Psoas muscle (tissue), 8 donors: ENCODE results near the gene RGS14. TPM values are rescaled to one million over a fixed set of nuclear protein-coding genes. Genes with fewer than 3 reads are reported as not detected.
A peak's percentile ranks its signal among the peaks of the same experiment; 100 is the strongest.

Source experiments
- ATAC-seq, 4 donors: fragments of 200-7000 bp; cut with Tn5 transposase; one replicate each; pipeline ENCODE4 v1.9.1; 2020; ENCODE audit warnings: moderate library complexity in 3 of 4, mild to moderate bottlenecking in 2 of 4
- DNase-seq, 2 donors: peaks; one replicate each; pipeline ENCODE4 v3.0.0-alpha.2; 2020
- H3K27ac ChIP-seq: fragments of 200-600 bp; one replicate; pipeline ENCODE4 v1.8.0; 2022
- H3K27me3 ChIP-seq, 3 donors: fragments of 200-600 bp in 1 of 3; one replicate each; pipeline versions ENCODE4 v1.6.1 to v1.8.0; 2013 to 2022; ENCODE audit warnings: low read length in 2 of 3, mild to moderate bottlenecking in 2 of 3, moderate library complexity in 1 of 3; ENCODE audit not compliant: insufficient read depth in 3 of 3
- H3K36me3 ChIP-seq, 2 donors: fragments of 200-600 bp in 1 of 2; one replicate each; pipeline versions ENCODE4 v1.6.1 to v1.8.0; 2013 to 2022; ENCODE audit warnings: low read depth in 1 of 2, mild to moderate bottlenecking in 1 of 2, moderate library complexity in 1 of 2; ENCODE audit not compliant: insufficient read depth in 1 of 2
- H3K4me1 ChIP-seq: fragments of 200-600 bp; one replicate; pipeline ENCODE4 v1.8.0; 2022
- H3K4me3 ChIP-seq: fragments of 200-600 bp; one replicate; pipeline ENCODE4 v1.8.0; 2022; ENCODE audit warnings: mild to moderate bottlenecking
- H3K9me3 ChIP-seq: fragments of 200-600 bp; one replicate; pipeline ENCODE4 v1.8.0; 2022
- WGBS, 3 donors: extraction: QIAGEN DNeasy Blood & Tissue Kit; methylation state at CpG; one replicate each; pipeline versions ENCODE4 v1.1.6 to v1.1.7; 2013; 5-methylcytosine and 5-hydroxymethylcytosine counted together
- intact Hi-C, 2 donors: fragments of 100-400 bp; cut with DNase I; formaldehyde crosslinking; loops; one replicate each; pipeline versions ENCODE4 v1.11.0 to v1.14.2; 2022
- polyA plus RNA-seq, 3 donors: library from polyadenylated mRNA; stranded (reverse); fragments of 200-250 nt; gene quantifications; one replicate each; pipeline ENCODE4 v1.2.3, GENCODE V29; 2013
- total RNA-seq, 4 donors: library from RNA; stranded (reverse); fragmentation: NEBNext Ultra II Directional in 2 of 4; extraction: Animal tissue kit (Norgen Biotek cat#: 25700) in 2 of 4; gene quantifications; one replicate each; pipeline versions ENCODE4 v1.2.1 to v1.2.4, GENCODE V29; 2021 to 2023
- TF ChIP-seq, protein P1 (sequence below): fragments of 200-600 bp; IDR thresholded peaks from one replicate; pipeline ENCODE4 v1.8.0; 2022; ENCODE audit warnings: antibody characterized with exemption
- donor health status: healthy with polysubstance abuse.
- donor health status: DM: no; HTN: no; CAD: no; lungs with moderate emphysema.
- donor health status: Bipolar disorder and iron deficiency.
- donor health status: healthy.
- donor health status: DM: yes; HTN: yes; CAD: no.
- donor health status: DM: no; HTN: no; CAD: no.
- donor health status: DM: no; HTN: no; CAD: no.
- donor health status: DM: yes; HTN: yes; CAD: no.

Gene RGS14
- total and polyA plus RNA-seq, 7 donors: 3.6 to 23.2 (median 10.0) TPM

GRCh38 chr5:177397875-177398390 lies 40.2 kb downstream of the RGS14 start:
- 84 to 89% (median 85%) methylated on average over 16 of the region's 16 CpGs for WGBS, 3 donors
- ATAC-seq (no peak), DNase-seq (no peak)

DNA sequence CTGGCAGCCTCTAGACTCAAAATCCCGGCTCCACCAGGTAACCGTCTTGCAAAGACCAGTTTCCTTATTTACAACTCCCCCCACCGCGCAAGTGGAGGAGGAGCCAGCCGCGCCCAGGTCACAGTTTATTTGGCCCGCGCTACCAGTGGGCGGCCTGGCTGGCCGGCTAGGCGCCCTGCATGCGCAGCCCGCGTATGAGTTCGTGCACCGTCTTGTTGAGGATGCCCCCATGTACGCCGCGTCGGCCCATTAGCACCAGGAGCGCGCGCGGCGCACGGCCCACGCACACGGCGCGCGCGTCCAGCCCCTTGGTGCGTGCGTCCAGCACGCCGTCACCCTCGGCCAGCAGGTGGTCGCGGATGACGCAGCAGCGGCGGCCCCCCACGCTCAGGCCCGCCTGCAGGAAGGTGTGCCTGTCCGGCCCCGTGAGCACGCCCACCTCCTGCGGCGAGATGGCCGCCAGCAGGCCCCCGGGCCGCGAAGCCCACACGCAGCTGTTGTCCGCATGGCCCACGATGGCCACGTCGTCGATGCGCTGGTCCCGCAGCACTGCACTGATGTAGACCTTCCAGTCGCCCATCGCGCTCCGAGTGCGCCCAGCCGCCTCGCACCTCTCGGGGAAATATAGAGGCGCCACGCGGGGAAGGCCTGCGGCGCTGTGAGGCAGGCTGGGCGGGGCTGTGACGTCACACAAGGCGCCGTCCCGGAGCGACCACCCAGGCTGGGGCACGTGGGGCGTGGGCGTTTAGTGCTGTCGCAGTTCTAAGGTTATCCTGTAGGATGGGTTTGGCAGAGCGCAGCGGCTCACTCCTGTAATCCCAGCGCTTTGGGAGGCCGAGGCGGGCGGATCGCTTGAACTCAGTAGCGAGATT lies 42.5 kb downstream of the RGS14 start, which contains the start of gene PFN3:
TSS of gene PFN3 (minus strand) at position 665 of the 872 bp plus-strand sequence. CDS start at position 580, 85 bp downstream.
- no peaks in the 10 kb centered on the region for H3K36me3 ChIP-seq
- 10 to 12% (median 11%) methylated on average over 72 to 92 of the region's 92 CpGs for WGBS, 3 donors
- H3K4me3 ChIP-seq: no peak within 1 kb of the TSS
- H3K27me3 ChIP-seq: peaks cover 0 to 72% (median 36%) of the 10 kb centered on the region in 3 donors
- peaks cover 14% of the 10 kb centered on the region for H3K4me1 ChIP-seq
- TF ChIP-seq, protein P1, sequence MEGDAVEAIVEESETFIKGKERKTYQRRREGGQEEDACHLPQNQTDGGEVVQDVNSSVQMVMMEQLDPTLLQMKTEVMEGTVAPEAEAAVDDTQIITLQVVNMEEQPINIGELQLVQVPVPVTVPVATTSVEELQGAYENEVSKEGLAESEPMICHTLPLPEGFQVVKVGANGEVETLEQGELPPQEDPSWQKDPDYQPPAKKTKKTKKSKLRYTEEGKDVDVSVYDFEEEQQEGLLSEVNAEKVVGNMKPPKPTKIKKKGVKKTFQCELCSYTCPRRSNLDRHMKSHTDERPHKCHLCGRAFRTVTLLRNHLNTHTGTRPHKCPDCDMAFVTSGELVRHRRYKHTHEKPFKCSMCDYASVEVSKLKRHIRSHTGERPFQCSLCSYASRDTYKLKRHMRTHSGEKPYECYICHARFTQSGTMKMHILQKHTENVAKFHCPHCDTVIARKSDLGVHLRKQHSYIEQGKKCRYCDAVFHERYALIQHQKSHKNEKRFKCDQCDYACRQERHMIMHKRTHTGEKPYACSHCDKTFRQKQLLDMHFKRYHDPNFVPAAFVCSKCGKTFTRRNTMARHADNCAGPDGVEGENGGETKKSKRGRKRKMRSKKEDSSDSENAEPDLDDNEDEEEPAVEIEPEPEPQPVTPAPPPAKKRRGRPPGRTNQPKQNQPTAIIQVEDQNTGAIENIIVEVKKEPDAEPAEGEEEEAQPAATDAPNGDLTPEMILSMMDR: no peak
- no peaks in the 10 kb centered on the region for H3K9me3 ChIP-seq
- DNase-seq (no peak), ATAC-seq (no peak)
- intact Hi-C loops: no loop called here
- H3K27ac ChIP-seq: no peak within 1 kb of the TSS

More at GRCh38 chr5:177397875-177398390, 40.2 kb downstream of the RGS14 start:
- Histone ChIP-seq H3K27me3 (peaks cover 0 to 54% (median 27%) of the 10 kb centered on the region in 3 donors), H3K4me1 (peaks cover 1% of the 10 kb centered on the region), H3K9me3 (no peaks in the 10 kb centered on the region), H3K36me3 (no peaks in the 10 kb centered on the region), H3K27ac (no peak overlapping the region), H3K4me3 (no peak overlapping the region)
- TF ChIP-seq, protein P1: no peak
- intact Hi-C loops: no loop called here

DNA sequence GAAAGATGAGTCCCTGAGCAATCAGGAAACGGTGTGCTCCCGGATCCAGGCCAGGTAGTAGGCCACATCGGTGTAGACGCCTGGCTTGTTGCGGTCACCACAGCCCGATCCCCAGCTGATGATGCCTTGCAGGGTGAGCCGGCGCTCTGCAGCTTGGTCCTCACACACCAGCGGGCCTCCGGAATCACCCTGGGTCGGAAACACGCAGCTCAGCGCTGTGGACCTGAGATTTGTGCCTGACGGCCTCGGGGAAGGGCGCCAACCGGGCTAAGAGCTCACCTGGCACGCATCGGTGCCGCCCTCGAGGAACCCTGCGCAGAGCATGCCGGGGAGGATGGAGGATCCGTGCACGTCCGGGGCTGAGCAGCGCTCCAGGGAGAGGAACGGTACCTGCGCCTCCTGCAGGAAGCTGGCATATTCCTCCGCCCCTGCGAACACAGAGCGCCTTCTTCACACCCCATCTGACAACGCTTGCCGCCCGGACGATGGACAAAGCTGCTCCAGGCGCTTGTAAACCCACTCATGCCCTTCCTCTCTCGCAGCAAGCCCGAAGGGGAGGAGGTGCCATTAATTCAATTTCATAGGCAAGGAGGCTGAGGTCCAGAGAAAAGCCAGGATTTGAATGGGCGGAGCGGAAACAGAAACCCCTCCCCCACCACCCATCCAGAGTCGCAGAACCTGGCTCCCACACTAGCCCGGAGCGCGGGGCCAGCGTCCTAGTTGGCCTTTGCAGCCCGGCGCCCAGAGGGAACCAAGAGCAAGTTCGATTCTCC lies 44.7 kb downstream of the RGS14 start:
- DNase-seq: peak in 1 of 2 donors; percentile 30
- peaks cover 0 to 73% (median 35%) of the 10 kb centered on the region in 3 donors for H3K27me3 ChIP-seq
- no peaks in the 10 kb centered on the region for H3K36me3 ChIP-seq
- H3K4me1 ChIP-seq: peaks cover 14% of the 10 kb centered on the region
- no peak overlapping the region for H3K27ac ChIP-seq
- WGBS, 3 donors: 4 to 6% (median 6%) methylated on average over 47 to 49 of the region's 49 CpGs
- H3K9me3 ChIP-seq: no peaks in the 10 kb centered on the region
- ATAC-seq: peak; percentile 24 to 50 (median 31)
- H3K4me3 ChIP-seq: peak overlapping the region; percentile 22
- intact Hi-C loops: no loop called here
- TF ChIP-seq, protein P1: no peak

- Histone ChIP-seq H3K4me3 (peak overlapping the region; percentile 60), H3K4me1 (peaks cover 14% of the 10 kb centered on the region), H3K9me3 (no peaks in the 10 kb centered on the region), H3K27me3 (peaks cover 0 to 66% (median 35%) of the 10 kb centered on the region in 3 donors), H3K27ac (no peak overlapping the region), H3K36me3 (no peaks in the 10 kb centered on the region)
- WGBS, 3 donors: 1 to 3% (median 1%) methylated on average over 50 to 61 of the region's 61 CpGs
- intact Hi-C loops: no loop called here
- ATAC-seq (peak in 1 of 4 donors; percentile 14), DNase-seq (peak; percentile 28 to 54)
- TF ChIP-seq, protein P1: no peak
These were observed 45.5 kb downstream of the RGS14 start for GRCh38 chr5:177403102-177403791.
